Esophagus muscularis mucosa (tissue), 4 donors: ENCODE measurements around the gene NUP62.

ENCODE experiments used
- CTCF ChIP-seq, 3 experiments: fragments of 200-600 bp in 2 of 3; fragments of 450-650 bp in 1 of 3; sonication (generic) in 2 of 3; IDR thresholded peaks; one replicate each; pipeline ENCODE4 v1.5.1; 2017 to 2019; ENCODE audit warnings: antibody characterized with exemption in 3 of 3, mild to moderate bottlenecking in 2 of 3, moderate library complexity in 1 of 3
- EP300 ChIP-seq: sonication (generic); formaldehyde crosslinking; IDR thresholded peaks from one replicate; pipeline ENCODE4 v1.6.1; 2017; ENCODE audit warnings: antibody characterized with exemption
- POLR2AphosphoS5 ChIP-seq, 2 donors: sonication (generic); formaldehyde crosslinking; IDR thresholded peaks; one replicate each; pipeline ENCODE4 v1.6.1; 2017; ENCODE audit warnings: antibody characterized with exemption in 2 of 2

GRCh38 chr19:49874503-49875157 lies 54.7 kb downstream of the NUP62 start:
- TF ChIP-seq EP300 (no peak), CTCF (IDR thresholded peaks at IDR 0.05) (no peak), POLR2AphosphoS5 (IDR thresholded peaks at IDR 0.05) (no peak)
